ENCODE results near the gene CD83.

GRCh38 chr6:14143305-14143704, 25.7 kb downstream of the CD83 start:
- TF ChIP-seq CTCF (IDR thresholded peaks at IDR 0.05) (no peak), POLR2AphosphoS5 (IDR thresholded peaks at IDR 0.05) (no peak)
